Left lung (tissue), 10 donors: ENCODE data around the gene TMEM132A. TPM values are rescaled to one million over a fixed set of nuclear protein-coding genes. Genes with fewer than 3 reads are reported as not detected.

Experiments
- ATAC-seq: fragments of 200-7000 bp; cut with Tn5 transposase; one replicate; pipeline ENCODE4 v1.9.1; 2020; ENCODE audit warnings: moderate library complexity
- DNase-seq, 4 donors: peaks; one replicate each; pipeline ENCODE4 v3.0.0-alpha.2; 2013 to 2020
- H3K27ac ChIP-seq, 2 donors: fragments of 200-600 bp; sonication (generic) in 1 of 2; one replicate each; pipeline versions ENCODE4 v1.5.0 to v1.8.0; 2020 to 2021
- H3K27me3 ChIP-seq, 2 donors: fragments of 200-600 bp; sonication (generic) in 1 of 2; one replicate each; pipeline versions ENCODE4 v1.5.0 to v1.8.0; 2020 to 2021
- H3K36me3 ChIP-seq, 2 donors: fragments of 200-600 bp; sonication (generic) in 1 of 2; one replicate each; pipeline versions ENCODE4 v1.5.0 to v1.8.0; 2020 to 2021
- H3K4me1 ChIP-seq, 2 donors: fragments of 200-600 bp; one replicate each; pipeline ENCODE4 v1.8.0; 2021
- H3K4me3 ChIP-seq, 2 donors: fragments of 200-600 bp; sonication (generic) in 1 of 2; one replicate each; pipeline versions ENCODE4 v1.5.0 to v1.8.0; 2020 to 2021; ENCODE audit warnings: mild to moderate bottlenecking in 1 of 2
- H3K9me3 ChIP-seq, 2 donors: fragments of 200-600 bp; sonication (generic) in 1 of 2; one replicate each; pipeline versions ENCODE4 v1.5.0 to v1.8.0; 2020 to 2021
- CTCF ChIP-seq, 2 donors: fragments of 200-600 bp; sonication (generic) in 1 of 2; IDR thresholded peaks; one replicate each; pipeline versions ENCODE4 v1.5.0 to v1.8.0; 2021; ENCODE audit warnings: antibody characterized with exemption in 2 of 2
- intact Hi-C, 2 donors: fragments of 100-400 bp; cut with DNase I; formaldehyde crosslinking; loops; one replicate each; pipeline versions ENCODE4 v1.11.2 to v1.14.2; 2022
- polyA plus RNA-seq, 6 donors: library from polyadenylated mRNA; unstranded; fragments of 120-200 nt; gene quantifications; one replicate each; pipeline ENCODE4 v1.2.1, GENCODE V29; 2013; ENCODE audit not compliant: insufficient read length in 6 of 6
- total RNA-seq, 2 donors: library from RNA; stranded (reverse); fragmentation: NEBNext Ultra II Directional; extraction: Animal tissue kit (Norgen Biotek cat#: 25700); gene quantifications; one replicate each; pipeline ENCODE4 v1.2.1, GENCODE V29; 2021
- donor health status: DM: no; HTN: yes; CAD: no.
- donor health status: DM: no; HTN: no; CAD: no.

Gene TMEM132A
- total and polyA plus RNA-seq, 8 donors = 12.3 to 67.8 (median 43.2) TPM

DNA sequence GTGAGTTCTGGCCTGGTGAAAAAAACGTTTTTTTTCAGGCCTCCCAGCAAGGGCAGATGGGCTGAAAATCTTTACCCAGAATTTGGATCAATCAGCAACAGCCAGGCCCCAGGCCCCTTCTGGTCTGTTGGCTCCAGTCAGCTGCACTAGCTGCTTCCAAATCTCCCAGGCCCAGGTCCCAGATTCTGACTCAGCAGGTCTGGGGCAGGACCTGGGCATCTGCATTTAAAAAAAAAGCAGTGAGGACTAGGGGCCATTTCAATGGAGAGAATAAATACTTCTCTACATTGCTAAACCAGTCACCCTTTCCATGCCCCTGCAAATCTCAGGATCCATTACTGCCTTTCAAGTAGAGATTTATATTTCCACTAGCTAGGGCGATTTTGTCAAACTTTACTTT lies 23.4 kb downstream of the TMEM132A start:
- no peak overlapping the region for H3K4me3 ChIP-seq
- no peaks in the 10 kb centered on the region for H3K9me3 ChIP-seq
- H3K27ac ChIP-seq = no peak overlapping the region
- H3K36me3 ChIP-seq = peaks cover 0 to 50% of the 10 kb centered on the region in 2 donors
- no peak for ATAC-seq
- intact Hi-C loops = no loop called here
- no peak for TF ChIP-seq CTCF (IDR thresholded peaks at IDR 0.05)
- peaks cover 0 to 10% of the 10 kb centered on the region in 2 donors for H3K27me3 ChIP-seq
- H3K4me1 ChIP-seq = peaks cover 5 to 49% of the 10 kb centered on the region in 2 donors
- no peak for DNase-seq

- TF ChIP-seq CTCF (IDR thresholded peaks at IDR 0.05) = no peak
- no peak overlapping the region for H3K4me3 ChIP-seq
These were observed 24.0 kb downstream of the TMEM132A start for GRCh38 chr11:60948250-60948649.

DNA sequence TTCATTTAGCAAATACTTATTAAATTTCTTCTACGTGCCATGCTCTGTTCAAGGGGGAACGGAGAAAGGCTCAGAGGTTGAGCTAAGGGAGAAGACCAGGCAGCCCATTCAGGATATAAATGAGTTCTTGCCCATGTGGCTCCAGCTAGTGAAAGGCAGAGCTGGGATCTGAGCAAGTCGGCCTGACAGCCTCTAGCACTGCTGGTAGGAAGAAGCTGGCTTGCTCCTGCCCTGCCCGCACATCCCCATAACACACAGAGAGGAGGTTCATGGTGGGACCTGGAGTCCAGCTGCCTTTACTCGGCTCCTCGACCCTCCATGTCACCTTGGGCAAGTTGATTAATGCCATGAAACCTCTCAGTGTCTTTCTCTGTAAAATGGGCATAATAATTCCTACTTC lies 25.8 kb downstream of the TMEM132A start:
- Histone ChIP-seq H3K4me3 (peak overlapping the region; percentile 36 to 64), H3K27me3 (peaks cover 0 to 10% of the 10 kb centered on the region in 2 donors), H3K36me3 (peaks cover 0 to 28% of the 10 kb centered on the region in 2 donors), H3K9me3 (no peaks in the 10 kb centered on the region), H3K4me1 (peaks cover 3 to 63% of the 10 kb centered on the region in 2 donors), H3K27ac (peak overlapping the region in 1 of 2 donors; percentile 96)
- ATAC-seq (no peak), DNase-seq (no peak)
- intact Hi-C loops = no loop called here
- TF ChIP-seq CTCF (IDR thresholded peaks at IDR 0.05) = no peak

More at GRCh38 chr11:60948250-60948649, 24.0 kb downstream of the TMEM132A start:
- ATAC-seq (no peak), DNase-seq (no peak)
- Histone ChIP-seq H3K36me3 (peaks cover 0 to 45% of the 10 kb centered on the region in 2 donors), H3K9me3 (no peaks in the 10 kb centered on the region), H3K27me3 (peaks cover 0 to 10% of the 10 kb centered on the region in 2 donors), H3K27ac (no peak overlapping the region), H3K4me1 (peaks cover 3 to 50% of the 10 kb centered on the region in 2 donors)
- intact Hi-C loops = no loop called here

- Histone ChIP-seq H3K4me3 (peak overlapping the region; percentile 36 to 64), H3K4me1 (peaks cover 3 to 69% of the 10 kb centered on the region in 2 donors), H3K27me3 (peaks cover 0 to 10% of the 10 kb centered on the region in 2 donors), H3K36me3 (peaks cover 0 to 17% of the 10 kb centered on the region in 2 donors), H3K27ac (peak overlapping the region in 1 of 2 donors; percentile 96), H3K9me3 (no peaks in the 10 kb centered on the region)
- no peak for TF ChIP-seq CTCF (IDR thresholded peaks at IDR 0.05)
- intact Hi-C loops = no loop called here
- ATAC-seq (peak; percentile 5), DNase-seq (peak in 3 of 4 donors; percentile 54 to 90 (median 55))
These were observed 26.8 kb downstream of the TMEM132A start for GRCh38 chr11:60950933-60951605.

GRCh38 chr11:60951606-60951903 lies 27.3 kb downstream of the TMEM132A start:
- peak overlapping the region; percentile 92 to 96 for H3K27ac ChIP-seq
- H3K9me3 ChIP-seq = no peaks in the 10 kb centered on the region
- intact Hi-C loops = no loop called here
- peak; percentile 5 for ATAC-seq
- no peak for TF ChIP-seq CTCF (IDR thresholded peaks at IDR 0.05)
- peak overlapping the region; percentile 36 to 64 for H3K4me3 ChIP-seq
- H3K4me1 ChIP-seq = peaks cover 3 to 70% of the 10 kb centered on the region in 2 donors
- peak in 1 of 4 donors; percentile 18 for DNase-seq
- H3K27me3 ChIP-seq = peaks cover 0 to 10% of the 10 kb centered on the region in 2 donors
- peaks cover 0 to 13% of the 10 kb centered on the region in 2 donors for H3K36me3 ChIP-seq
